Retina (tissue), 1 donor: ENCODE measurements around the gene OSMR.

ENCODE experiments used
- DNase-seq: peaks from one replicate; pipeline ENCODE4 v3.0.0-alpha.2; 2016

OSMR gene

DNA sequence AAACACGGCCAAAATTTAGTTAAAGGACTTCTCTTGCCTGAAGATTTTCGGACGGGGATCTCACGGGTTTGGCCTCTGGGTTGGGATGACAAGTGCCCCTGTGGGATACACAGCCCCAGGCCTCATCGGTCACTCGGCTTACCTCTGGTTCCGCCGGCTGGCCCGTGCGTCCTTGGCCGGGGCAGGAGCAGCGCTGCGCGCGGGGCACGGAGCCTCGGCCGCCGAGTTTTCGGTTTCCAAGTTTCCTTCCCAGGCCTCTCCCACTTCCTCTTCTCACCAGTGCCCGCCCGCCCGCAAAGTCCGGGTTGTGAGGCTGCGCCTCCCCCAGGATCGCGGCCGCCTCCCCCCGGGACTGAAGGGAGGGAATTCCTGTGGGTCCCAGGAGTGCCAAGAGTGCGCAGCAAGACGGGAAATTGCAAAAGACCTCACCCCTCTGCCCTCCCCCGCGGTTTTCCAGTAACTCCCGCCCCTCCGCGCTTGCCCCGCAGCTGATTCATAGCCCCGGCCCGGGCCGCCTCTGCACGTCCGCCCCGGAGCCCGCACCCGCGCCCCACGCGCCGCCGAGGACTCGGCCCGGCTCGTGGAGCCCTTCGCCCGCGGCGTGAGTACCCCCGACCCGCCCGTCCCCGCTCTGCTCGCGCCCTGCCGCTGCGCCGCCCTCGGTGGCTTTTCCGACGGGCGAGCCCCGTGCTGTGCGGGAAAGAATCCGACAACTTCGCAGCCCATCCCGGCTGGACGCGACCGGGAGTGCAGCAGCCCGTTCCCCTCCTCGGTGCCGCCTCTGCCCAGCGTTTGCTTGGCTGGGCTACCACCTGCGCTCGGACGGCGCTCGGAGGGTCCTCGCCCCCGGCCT, at the start of gene OSMR:
Gene OSMR (plus strand): TSS at position 487 of the 853 bp plus-strand sequence. CDS start 23,033 bp downstream, outside the sequence.
- peak; percentile 61 for DNase-seq

DNA sequence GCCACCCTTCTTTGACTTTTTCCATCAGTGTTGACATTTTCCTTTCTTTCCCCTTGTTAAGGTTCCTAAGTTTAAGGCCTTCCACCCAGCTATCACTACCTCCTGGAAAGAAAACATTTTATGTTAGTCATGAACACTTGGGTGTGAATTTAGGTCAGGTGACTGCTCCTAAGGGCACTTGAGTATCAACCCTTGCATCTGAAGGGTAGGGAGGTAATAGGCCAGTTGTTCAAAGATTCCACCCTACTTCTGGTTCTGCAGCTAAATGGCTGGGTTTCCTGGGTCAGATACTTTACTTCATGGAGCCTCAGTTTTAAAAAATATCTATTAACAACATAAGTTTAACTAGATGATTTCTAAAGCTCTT, 49.1 kb upstream of the OSMR start:
- no peak for DNase-seq

DNA sequence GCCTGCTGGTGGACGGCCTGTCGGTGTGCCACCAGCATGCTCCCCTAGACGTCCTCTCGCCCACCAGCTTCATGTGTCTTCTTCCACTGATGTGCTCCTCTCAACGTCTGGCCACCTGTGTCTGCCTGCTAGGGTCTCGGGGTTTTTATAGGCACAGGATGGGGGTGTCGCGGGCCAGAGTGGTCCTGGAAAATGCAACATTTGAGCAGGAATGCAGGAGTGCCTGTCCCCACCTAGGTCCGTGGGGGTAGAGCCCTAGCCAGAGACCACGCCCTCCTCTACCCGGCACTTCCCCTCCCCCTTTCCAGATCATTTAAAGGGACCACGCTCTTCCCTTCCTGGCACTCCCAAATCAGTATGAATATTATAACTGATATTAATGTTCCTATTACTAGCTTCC, 48.0 kb upstream of the OSMR start:
- no peak for DNase-seq

DNA sequence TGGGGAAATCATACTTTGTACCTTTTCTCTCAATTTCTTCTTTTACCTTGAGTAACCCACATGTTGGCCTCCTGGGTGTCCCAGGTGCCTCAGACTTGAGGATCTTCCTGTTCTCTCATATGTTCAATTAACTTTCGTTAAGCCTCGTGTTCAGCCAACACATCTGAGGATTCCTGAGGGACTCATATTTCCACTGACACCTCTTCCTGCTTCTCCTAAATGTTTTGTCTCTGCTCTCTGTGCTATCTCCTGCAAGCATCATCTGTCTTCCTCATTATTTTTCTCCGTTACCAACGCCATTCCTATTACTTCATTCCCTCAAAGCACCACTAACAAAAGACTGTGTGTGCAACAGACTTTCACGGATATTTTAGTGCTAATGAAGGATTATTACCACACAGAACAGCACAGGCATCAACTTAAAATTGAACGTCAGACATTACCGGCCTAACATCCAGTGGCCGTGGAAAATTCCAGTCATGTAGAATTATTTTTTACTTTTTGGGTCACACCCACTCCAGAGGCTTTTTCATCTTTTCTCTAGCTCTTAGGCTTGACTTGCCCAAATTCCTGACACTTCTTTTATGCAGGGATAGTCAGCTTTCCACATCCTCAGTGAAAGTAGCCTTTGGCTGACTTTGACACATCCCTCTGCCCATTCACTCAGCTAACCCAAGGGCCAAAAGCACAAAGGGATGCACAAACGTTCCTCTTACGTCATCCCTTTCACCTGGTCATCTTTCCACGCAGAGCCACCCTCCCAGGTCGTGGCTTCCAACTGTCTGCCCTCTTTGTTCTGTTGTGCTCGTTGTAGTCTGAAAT, 46.0 kb upstream of the OSMR start:
- DNase-seq = no peak

DNA sequence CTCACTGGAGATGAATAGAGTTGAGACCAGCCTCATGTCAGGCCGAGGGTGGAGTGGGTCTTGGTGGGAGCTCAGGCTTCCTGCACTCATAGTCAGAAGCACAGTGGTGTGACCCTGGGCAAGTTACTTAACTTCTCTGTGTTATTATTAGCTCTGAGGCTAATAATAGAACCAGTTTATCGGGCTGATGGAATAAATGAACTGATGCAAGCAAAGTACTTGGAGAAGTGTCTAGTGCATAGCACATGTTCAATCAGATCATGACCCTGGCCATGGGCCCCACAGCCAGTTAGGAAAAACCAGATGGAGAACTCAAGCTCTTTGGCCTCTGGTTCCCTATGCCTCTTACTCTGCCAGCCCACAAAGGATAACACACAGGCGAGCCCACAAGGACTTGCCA, 45.3 kb upstream of the OSMR start:
- DNase-seq = no peak

DNA sequence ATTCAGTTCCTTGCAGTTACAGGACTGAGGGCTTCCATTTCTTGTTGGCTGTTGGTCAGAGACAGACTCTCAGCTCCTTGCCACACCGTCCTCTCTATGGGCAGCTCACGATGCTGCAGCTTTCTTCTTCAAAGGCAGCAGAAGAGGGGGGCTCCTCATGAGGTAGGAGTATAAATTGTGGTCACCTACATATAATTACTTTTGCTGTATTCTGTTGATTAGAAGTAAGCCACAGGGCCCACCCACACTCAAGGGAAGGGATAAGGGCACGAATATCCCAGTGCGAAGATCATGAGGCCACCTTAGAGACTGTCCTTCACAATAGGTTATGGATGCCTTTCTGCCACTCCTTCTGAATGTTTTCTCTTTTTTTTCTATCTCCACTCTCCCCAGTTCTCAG, 43.7 kb upstream of the OSMR start:
- no peak for DNase-seq

DNA sequence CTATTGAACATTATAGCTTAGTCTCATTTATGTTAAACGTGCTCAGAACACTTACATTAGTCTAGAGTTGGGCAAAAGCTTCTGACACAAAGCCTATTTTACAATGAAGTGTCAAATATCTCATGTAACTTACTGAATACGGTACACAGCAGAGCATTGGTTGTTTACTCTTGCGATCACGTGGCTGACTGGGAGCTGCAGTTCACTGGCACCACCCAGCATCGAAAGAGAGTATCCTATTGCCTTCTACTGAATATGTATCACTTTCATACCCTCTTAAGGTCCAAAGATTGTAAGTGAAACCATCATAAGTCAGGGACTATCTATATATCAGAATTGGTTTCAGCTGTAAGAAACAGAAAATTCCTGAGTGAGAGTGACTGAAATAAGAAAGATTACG, 42.6 kb upstream of the OSMR start:
- no peak for DNase-seq

DNA sequence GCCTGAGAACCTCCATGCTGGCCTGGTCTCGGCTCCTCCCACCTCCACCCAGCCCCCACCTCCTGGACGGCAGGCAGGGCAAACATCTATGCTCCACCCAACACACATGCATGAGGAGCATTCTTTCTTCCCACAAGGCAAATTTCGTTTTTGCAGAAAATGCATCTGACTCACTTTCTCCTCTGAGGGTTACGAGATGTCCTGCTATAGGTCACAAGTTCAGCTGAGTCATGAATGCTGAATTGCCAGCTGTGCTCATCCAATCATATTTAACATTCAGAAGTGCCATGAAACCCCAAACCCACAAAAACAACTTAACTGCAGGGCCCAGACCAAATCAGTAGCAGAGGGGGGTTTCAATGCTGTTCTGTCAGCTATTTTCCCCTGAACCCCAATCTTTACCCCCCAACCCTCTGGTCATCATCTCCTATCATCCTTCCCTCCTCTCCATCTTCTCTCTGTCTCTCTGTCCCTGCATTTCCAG, 39.0 kb upstream of the OSMR start:
- DNase-seq = no peak

DNA sequence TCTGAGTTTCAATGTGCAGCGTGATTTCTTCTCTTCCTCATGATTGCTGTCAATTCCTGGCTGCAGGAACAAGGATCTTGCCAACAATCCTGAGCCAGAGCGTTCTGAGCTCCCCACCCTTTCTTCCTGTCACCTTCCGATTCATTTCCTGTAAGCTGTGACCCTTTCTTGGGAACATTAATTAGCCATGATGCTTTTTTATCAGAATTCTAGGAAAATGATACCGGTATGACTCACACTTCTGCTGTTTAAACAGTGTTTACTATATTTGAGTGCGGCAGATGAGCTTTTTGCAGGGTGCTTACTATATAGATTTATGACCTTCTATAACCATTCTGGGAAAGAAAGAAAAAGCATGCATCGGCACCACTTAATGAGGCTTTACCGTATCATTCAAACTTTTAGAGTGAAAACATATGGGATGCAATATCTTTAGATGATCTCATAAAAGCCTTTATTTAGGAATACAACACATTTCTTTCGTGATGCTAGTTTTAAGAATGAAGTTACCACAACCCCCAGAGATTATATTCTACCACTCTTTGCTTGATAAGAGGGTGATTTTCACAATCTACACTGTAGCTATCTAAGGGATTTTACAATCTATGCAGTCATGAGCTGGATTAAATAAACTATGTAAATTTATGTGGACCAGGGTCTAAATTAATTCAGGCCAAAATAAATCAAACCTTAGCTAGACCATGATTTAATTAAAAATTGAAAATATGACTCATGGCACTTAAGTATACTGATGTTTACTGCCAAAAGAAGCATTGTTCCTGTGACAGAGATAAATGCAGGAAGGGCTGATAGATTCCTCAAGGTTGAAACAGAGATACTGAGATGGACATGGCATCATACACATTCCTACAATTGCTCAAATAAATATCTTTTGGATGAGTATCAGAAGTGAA, 38.0 kb upstream of the OSMR start:
- no peak for DNase-seq

DNA sequence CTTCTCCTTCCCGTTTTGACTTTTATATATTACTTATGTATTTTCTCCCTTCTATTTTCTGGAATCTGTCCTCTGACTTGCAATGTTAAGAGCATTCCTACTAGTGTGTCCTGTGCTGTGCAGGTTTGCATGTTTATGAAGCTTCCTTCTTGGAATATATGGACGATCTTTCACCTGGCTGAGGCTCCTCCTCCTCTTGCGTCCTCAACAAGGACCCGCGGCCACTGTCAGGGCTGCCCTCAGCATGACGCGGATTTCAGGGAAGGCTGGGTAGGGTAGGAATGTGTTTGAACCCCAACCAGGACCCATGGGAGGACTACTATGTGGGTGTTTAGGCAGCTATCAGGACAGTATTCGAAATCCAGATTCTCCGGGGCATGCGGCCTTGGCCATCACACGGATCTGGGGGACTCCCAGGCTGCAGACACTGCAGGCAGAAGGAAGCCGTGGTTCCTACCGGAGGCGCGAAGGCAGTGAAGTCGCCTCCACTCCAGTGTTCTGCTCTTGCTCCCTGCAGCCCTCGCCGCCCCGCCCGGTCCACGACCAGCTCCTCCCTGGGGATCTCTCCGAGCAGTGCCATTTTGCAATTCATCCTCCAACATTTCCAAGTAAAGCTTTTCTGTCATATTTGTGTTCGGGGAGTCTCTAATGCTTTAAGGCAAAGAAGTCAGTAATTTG, 37.0 kb upstream of the OSMR start:
- no peak for DNase-seq

DNA sequence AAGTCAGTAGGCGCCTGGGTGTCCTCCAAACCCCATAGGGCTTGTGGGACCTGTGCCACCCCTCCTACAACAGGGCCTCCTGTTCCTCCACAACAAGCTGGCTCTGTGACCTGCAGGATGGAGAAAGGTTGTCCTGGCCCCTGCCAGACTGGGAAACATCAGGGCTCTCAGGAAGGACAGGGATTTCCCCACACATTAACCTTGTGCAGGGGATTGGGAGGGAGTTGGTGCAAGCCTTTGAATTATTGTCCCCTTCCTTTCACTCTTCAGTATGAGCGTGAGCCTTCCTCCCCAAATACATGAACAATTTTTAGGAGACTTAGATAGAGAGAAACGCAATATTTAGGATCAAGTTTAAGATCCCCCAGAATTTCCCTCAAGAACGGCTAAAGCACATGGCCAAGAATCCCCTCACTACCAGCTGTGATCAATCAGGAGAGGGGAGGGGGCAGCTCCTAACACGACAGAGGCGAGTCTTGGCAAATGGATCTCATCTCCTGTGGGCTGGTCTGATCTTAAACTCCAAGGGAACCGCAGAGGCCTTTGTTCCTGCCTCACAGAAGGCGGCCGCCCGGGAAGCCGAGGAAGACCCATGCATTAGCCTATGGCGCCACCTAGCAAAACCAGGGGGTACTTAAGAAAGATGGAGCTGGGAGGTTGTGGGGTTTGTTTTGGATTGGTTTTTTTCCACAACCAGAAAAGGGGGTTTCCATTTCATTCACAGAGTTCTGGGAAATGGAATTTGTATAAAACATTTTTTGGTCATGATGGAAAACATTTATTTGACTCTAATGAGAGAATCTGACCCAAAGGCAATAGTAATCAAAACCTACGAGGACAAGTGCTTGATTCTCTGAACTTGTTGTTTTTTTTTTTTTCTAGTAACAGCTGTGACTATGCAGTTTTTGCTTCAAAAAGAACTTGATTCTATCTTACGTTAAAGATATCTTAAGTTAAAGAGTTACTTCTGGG, 36.1 kb upstream of the OSMR start:
- DNase-seq = peak; percentile 83

DNA sequence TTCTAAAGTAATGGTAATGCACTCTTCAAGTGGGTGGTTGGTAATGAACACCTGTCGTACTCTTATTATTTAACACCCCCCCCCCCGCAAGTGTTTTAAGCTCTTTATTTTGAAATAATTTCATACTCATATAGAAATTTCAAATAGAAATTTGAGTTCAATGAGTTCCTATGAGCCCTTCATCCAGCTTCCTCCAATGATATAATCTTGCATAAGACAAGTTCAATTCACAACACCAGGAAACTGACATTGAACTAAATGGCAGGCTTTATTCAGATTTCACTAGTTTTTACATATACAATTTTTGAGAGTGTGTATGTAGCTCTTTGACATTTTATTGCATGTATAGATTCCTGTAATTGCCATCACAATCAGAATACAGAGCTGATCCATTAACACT, 30.9 kb upstream of the OSMR start:
- DNase-seq = no peak

DNA sequence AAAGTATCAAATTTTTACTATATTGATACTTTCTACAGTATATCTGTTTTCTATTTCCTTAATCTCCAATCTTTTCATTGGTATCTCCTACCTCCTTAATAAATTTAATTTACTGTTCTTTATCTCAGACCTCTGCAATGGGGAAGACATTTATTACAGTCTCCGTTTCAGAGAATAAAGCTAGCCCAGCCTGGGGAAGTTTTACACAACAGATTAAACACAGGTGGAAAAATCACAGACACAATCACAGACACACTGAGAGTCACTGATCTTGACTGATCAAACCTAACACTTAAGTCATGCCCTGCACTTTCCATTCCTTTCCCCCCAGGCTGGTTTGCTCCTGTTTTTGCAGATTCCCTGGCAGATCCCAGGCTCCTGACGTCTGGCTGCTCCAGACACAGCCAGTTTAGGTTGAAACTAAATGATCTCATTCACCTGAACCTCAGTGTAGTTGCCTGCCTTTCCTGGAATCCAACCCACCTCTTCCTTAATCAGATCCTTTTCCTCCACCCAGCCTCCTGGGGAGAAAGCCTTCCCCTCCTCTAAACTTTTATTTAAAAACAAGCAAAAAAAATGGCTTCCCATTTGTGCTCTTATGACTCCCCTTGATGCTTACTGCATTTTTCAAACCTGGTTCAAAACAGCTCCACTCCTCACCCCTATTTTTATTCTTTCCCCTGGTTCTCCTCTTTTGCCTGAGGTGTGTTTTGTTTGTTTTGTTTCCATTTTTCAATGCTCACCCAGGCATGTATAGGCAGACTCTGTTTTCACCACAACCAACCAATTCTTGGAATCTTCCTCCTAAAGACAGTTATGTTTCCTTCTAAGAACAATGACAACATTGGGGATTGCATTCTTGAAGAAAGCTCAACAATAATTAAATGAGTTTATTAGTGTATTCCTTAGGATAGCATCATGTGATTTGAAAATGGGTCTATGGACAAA, 29.5 kb upstream of the OSMR start:
- no peak for DNase-seq

DNA sequence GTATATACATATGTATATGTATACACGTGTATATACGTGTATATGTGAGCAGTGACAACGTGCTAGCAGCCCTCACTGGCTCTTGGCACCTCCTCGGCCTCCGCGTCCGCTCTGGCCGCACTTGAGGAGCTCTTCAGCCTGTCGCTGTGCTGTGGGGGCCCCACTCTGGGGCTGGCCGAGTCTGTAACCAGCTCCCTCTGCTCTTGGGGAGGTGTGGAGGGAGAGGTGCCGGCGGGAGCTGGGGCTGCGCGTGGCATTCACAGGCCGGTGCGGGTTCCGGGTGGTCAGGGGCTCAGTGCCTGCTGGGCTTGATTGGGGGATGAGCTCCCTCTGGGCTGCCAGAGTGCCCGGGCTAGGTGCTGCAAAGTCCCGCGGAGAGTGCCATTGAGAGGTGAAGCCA, 24.1 kb upstream of the OSMR start:
- DNase-seq = no peak

DNA sequence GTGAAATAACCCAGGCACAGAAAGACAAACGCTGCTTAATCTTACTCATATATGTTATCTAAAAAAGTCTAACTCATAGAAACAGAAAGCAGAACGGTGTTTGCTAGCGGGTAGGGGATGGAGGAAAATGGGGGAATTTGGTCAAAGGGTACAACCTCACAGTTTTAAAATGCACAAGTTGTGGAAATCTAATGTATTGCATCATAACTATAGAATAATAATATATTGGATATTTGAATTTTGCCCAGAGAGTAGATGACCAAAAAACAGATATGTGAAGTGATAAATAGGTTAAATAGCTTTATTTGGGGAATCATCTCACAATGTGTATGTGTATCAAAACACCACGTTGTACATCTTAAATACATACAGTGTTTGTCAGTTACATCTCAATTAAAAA, 22.3 kb upstream of the OSMR start:
- no peak for DNase-seq

DNA sequence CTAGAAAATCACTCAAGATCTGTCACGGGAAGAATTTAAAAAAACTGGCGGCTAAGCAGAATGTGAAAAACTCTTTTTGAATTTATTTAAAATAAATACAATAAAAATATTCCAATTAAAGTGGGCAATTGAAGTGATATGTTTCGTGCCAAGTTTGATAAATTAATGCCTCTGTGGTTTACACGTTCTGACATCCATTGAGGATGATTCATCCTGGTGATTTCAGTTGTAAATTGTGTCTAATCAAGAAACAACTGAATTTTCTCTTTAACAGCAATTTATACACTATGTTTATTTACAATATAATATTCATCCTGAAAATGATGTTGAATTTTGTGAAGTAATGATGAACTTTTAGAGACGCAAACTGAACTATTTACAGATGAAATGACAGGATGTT, 21.0 kb upstream of the OSMR start:
- DNase-seq = no peak

DNA sequence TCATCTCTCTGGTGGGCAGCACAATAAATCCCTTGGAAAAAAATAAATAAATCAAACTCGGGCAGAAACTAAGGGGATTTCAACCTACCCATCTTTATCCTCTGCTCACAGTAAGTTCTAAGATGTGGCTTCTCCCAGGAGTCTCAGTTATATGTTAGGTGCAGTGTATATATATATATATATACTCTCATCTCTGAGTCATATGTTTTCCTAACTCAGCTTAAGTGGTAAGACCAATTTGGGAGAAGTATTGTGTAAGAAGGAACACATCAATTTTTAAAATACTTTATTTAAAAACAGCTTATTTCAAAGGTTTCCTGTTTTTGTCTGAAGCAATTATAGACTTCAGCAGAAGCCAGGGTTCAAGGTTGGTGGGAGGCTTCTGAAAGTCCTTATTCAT, 20.3 kb upstream of the OSMR start:
- DNase-seq = no peak

DNA sequence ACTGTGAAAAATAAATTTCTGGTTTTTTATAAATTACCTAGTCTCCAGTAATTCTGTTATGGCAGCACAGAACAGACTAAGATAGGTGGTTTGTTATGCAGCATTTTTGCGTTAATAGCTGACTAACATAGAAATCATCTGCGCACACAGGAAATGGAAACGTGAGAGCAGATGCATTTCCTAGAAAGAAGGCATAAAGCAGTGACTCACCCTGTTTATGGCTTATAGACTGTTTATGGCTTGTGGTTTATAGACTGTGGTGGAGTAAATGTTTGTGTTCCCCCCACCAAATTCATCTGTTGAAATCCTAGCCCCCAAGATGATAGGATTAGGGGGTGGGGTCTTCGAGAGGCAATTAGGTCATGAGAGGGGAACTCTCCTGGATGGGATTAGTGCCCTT, 18.3 kb upstream of the OSMR start:
- DNase-seq = no peak

DNA sequence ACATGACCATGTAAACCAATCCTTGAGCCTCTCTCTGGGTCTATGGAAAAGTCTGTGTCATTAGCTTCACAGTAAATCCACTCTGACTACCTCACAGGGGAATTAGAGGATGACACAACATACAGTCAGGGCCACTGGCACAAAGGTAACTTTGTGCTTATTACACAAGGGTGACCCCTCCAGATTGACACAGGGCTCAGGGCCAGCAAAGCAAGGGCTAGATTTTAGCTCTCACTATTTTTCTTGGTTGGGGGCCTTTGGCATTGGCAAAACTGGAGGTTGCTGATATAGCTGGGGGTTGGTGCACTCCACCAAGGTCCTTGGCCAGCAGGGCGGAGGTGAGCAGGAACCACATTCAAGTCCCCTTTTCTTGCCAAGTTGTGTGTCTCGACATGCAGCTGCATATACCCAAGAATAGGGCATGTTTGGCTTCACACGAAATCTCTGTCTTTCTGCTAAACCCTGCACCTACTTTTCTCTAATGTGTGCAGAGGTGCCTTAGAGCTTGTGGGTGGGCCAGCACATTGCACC, 15.2 kb upstream of the OSMR start:
- no peak for DNase-seq

DNA sequence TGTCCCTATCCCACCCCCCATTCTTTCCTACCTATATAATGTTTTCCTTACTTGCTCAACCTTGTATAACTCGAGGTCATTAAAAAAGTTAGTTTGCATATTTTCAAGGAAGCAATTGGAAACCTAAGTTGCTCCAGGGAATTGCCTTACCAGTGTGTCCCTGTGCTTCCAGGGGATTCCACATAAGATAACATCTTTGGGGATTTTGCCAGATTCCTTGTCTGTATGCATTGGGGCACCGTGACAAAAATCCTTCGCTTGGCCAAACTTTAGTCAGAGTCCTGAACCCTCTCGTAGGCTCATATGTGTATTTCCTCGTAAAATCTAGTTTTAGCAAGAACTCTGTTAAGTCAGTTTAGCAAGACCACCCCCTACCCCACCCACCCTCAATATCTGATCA, 14.7 kb upstream of the OSMR start:
- no peak for DNase-seq
